ENCODE measurements around the gene NRXN3. TPM values are rescaled to one million over a fixed set of nuclear protein-coding genes. Genes with fewer than 3 reads are reported as not detected.

Gene NRXN3
- polyA plus RNA-seq, 1 donor: 0.58 TPM

DNA sequence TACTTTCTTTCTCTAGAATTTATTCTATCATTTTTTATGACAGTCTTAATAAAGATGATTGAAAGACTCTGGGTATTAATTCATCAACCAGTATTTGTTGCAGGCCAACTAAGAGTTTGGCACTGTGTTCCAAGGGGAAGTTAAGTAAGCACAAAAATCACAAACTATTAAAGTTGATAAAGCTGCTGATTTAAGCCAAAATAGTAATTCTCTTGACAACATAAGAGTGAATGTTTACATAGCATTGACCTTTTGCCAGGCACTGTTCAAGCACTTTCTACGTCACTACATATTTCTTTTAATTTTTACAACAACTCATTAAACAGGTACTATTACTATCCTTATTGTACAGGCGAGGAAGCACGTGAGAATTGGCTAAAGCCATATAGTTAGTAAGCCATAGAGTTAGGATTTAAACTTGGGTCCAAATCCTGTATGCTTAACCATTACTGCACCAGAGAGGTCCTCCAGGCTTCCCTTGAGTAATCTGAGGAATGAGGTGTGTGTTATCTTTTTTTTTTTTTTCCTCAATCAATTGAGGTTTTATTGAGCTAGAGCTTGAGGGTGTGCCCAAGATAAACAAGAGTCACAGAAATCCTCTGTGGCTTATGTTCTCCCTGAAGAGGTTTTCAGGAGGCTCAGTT is 1031.5 kb downstream of the NRXN3 start:
- no peak for DNase-seq (ENCODE audit: low read depth)

DNA sequence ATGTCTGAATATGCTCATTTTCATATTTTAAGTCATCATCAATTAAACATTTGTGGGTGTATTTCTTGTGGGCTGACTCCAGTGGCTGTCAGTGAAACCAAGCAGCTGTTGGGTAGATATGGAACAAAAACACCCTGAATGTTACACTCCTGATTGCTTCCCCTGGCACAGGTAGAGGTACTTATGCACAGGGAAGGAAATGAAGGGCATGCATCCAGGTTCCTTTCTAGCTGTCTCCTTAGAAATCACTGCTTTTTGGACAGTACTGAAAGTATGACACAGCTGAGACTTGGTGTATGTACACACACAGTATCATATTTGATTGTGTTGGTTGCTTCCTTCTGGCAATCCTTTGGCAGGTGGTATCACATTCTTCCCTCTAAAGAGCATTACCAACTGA is 1034.4 kb downstream of the NRXN3 start:
- no peak for DNase-seq (ENCODE audit: low read depth)

DNA sequence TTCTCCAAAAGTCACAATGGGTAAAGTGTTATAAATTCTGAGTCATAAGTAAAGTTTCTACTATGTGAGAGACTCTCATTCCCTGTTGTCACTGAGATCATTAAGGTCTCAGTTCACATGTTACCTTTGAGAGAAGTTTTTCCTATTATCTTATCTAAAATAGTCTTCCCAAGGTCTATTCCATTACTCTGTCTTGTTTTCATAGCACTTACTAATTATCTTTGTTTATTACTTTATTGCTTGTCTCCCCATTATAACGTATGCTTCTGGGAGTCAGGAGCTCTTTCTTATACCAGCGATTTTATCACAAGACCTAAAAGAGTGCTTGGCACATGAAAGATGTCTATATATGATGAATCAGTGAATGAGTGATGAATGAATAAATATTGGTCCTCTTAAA is 1039.2 kb downstream of the NRXN3 start:
- no peak for DNase-seq (ENCODE audit: low read depth)

DNA sequence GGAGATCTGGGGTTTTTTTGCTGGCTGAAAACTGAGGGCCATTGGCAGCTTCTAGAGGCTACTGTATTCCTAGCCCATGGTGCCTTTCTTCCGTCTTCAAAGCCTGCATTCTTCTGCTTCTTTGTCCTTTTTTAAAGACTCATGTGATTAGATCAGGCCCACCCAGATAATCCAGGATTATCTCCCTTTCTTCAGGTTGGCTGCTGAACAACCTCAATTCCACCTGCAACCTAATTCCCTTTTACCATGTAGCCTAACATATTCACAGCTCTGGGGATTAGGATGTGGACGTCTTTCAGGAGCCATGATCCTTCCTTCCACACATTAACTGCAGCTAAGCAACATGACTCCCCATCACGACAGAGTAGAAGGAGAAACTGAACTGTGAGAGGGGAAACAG is 1055.6 kb downstream of the NRXN3 start:
- DNase-seq (ENCODE audit: low read depth): no peak

DNA sequence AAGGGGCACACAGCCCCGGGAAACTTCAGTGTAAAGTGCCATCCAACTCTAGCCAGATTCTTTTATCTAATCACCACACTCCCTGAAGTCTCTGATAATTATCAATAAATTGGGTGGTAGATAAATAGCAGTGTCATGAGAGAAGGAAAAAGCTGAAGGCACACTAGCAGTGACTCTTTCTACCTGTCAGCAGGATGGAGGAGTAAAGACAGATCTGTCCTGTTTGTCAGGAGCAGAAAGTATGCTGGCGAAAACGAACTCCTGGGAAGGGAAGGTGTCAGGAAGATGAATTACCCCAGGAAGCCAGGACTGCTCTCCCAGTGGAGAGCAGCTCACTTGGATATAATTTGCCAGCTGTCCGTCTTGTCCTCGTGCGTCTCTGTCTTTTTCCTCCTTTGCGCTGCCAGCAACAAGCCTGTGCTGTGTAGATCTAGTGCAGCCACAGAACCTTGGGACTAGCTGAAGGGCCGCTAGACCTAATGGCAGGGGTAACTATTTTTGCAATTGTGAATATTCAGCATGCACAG is 1059.3 kb downstream of the NRXN3 start:
- DNase-seq (ENCODE audit: low read depth): no peak

DNA sequence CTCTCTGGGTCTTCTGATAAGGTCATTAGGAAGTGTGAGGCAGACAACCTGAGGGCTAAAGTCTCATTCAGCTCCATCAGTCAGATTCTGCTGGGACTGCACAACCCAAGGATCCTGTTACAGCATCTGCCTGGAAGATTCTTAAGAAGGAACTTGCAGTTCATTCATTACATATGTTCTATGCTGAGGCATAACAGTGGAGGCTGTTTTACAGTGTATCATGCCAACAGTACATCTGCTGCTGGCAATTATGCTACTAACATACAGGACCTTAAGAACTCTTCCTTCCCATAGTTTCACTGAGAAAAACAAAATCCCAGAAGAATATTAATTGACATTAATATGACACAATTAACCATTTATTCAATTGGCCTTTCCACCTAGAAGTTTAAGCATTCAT is 1072.5 kb downstream of the NRXN3 start:
- peak; percentile 11 for DNase-seq (ENCODE audit: low read depth)

DNA sequence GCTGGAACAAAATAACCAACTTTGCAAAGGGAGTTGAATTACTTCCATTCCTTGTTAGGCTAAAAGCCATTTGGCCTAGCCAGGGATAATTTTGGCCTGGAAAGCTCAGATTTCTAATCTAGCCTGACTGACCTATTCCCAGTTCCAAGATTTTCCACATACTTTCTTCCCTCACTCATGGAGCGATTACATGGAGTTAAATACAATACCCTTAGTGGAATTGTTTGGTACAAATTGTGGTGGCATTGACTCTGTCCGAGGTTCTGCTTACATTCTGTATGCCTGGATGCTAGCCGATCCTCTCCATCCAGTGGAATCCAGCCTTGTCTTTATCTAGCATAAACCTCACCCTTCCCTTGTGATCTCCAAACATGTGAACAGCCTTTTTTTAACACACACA is 1076.0 kb downstream of the NRXN3 start:
- peak; percentile 5 for DNase-seq (ENCODE audit: low read depth)

DNA sequence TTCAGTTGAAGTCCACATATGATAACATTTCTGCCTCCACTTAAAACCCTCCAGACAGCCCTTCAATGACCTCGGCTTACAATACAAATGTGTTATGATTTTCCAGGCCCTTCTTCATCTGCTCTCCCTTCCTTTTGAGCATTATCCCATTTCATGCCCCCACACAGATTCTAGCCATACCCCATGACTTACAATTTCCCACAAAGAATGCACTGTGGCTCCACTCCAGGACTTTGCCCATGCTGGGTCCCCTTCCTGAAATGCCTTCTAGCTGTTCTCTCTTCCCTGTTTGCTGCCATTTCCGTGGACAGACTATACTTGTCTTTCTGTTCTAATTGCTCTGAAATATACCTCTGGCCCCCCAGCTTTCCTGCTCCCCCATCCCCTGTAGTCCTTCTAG is 1078.0 kb downstream of the NRXN3 start:
- no peak for DNase-seq (ENCODE audit: low read depth)

DNA sequence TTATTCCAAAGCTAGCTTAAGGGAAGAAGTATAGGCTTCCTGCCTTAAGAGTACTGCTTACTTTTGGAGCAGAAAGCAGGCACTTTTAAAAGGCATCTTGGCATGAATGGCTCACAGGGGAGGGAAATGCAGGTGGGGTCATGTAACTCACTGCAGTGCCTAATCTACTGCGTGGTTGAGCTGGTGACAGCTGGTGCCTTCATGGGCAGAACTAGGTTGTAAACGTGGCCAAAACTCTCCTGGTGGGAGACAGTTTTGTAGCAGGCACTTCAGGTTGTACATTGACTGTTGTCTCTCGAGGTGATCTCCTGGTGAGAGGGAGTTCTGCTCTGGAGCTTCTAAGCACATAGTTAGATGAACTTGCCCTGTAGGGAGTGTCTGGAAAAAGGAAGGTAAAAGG is 1078.6 kb downstream of the NRXN3 start:
- DNase-seq (ENCODE audit: low read depth): no peak

DNA sequence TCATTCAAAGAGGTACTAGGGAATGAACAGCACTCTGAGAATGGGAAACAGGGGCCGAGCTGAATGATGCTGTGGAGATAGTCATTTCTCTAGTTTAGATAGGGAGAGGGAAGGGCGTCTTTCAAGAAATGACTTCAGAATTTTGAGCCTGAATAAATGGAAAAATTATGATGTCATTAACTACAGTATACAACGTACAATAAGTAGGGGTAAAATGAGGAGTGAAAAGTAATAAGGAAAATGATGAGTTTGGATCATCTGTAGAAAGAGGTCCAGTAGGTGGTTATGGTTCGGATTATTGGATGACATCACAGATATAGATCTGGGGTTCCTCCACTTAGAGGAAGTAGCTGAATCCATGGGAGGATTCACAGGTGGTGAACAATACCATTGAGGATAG is 1081.1 kb downstream of the NRXN3 start:
- no peak for DNase-seq (ENCODE audit: low read depth)

DNA sequence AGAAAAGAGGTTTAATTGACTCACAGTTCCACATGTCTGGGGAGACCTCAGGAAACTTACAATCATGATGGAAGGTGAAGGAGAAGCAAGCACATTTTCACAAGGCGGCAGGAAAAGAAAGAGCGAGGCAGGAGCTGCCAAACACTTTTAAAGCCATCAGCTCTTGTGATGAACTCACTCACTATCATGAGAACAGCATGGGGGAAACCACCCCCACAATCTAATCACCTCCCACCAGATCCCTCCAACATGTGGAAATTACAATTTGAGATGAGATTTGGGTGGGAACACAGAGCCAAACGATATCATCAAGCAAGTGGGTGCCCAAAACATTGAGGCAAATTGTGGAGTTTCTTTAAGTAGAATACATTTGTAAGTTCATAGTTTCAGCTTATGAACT is 1083.4 kb downstream of the NRXN3 start:
- DNase-seq (ENCODE audit: low read depth): no peak

DNA sequence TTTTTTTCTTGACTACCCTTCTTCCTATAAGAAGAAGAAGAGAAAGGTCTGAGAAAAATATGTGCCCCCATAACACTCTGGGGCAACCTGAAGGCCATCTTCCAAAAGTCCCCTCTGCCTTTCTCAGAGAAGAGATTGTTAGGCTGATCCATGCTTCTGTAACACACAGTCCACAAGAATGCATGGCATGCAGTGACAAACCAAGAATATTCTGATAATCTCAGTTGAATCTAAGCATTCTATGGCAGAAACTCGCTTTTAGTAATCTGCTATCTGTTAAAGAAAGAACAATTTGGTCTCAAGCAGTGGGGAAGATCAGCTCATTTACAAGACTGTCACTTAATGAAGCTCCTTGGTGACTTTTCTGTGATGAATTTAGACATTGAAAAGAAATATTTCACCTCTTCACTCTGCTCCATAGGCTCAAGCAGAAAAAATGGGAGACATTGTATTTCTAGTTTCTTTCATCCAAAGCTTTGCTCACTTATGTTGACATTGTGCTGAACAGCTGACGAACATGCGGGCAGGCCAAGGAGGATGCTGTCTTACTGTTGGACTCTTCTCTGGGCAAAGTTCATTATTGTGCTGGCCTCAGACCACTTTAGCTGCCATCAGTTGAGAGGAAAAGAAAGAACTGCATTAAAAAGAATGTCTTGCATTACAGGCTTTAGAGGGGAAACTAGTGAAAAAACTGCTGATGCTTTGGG is 1084.0 kb downstream of the NRXN3 start:
- DNase-seq (ENCODE audit: low read depth): no peak

DNA sequence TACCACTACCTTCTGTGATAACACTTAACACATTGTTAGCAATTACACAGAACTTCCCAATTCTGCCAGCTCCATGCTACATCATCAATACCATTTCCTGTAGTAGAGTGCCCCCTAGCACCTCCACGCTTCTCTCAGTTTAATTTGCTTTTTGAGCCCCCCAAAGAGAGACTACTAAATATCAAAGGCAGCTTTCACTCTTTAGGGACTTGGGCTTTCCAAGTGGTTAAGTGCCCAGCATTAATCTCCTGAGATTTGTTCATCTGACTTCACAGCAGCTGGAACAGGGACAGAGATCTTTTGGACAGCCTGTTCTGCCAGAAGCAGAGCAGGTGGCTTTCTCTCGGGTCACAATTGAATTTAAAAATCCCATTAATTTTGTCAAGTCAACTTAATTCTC is 1086.2 kb downstream of the NRXN3 start:
- no peak for DNase-seq (ENCODE audit: low read depth)

DNA sequence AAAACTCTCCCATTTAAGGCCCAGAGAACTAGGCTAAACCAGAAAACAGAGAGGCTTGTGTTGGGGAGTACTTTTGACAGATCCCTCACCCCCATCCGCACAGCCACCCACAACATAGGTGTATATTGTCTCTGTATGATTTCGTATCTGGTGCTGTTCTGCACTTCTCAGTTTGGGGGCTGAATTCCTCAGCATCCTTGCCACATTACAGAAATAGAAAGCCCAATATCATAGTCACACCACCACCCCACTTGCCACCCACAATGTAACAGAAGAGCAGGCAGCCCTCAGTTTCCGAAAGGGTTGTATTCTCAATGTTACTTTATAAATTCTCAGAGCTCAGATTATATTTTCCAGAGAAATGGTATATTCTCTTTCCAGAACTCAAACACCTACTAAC is 1090.2 kb downstream of the NRXN3 start:
- no peak for DNase-seq (ENCODE audit: low read depth)

DNA sequence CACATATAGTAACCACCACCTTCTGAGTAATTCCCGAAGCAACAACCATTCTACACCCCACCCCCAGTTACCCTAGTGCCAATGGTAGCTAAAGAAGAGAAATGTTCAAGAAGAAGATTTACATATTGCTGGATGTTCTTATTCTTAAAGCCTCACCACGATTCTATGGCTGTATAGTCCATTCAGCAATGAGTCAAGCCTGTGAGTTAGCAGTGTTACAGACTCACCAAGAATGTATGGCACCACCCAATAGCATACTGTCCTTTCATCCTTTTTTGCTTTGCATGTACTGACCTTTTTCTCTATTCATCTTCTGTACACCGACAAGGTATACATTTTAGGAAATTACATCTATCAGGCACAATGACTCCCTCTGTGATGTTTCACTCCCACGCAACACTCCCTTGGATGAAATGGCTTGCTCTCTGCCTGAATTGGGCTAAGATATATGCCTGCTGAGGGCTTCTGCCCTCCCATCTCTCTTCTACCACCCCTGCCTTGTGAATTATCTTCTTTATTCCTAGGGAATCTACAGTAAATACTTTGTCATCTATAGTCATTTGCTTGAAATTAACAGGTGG is 1095.3 kb downstream of the NRXN3 start:
- DNase-seq (ENCODE audit: low read depth): no peak

DNA sequence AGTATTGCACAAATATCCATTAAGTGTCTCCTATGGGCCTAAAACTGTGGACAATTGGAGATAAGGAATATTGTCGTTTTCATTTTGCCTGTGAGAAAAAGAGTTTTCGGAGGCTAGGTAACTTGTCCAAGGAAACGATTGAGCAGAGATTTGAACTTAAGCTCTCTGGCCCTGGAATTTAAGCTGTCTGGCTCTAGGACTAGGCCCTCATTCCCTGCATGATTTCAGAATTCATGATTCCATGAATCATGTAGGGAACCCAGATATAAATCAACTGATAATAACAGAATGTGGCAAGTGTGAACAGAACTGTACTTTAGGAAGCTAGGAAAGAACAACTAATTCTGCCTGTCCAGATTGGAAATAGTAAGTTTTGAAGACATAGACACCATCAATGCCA is 1100.2 kb downstream of the NRXN3 start:
- no peak for DNase-seq (ENCODE audit: low read depth)

DNA sequence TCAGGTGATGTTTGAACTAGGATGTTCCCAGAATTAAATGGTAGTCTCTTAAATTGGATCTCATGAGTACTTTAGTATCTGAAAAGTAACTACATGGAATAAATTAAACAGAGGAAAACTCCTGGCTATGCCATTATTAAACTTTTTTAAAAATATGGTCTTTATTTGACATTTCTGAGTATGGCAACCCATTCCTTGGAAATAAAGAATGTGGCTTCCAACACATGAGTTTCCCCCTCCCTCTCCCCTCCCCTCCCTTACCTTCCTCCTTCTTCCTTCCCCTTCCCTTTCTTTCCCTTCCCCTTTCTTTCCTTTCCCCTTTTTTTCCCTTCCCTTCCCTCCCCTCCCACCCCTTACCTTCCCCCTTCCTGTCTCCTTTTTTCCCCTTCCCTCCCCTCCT is 1100.9 kb downstream of the NRXN3 start:
- no peak for DNase-seq (ENCODE audit: low read depth)

DNA sequence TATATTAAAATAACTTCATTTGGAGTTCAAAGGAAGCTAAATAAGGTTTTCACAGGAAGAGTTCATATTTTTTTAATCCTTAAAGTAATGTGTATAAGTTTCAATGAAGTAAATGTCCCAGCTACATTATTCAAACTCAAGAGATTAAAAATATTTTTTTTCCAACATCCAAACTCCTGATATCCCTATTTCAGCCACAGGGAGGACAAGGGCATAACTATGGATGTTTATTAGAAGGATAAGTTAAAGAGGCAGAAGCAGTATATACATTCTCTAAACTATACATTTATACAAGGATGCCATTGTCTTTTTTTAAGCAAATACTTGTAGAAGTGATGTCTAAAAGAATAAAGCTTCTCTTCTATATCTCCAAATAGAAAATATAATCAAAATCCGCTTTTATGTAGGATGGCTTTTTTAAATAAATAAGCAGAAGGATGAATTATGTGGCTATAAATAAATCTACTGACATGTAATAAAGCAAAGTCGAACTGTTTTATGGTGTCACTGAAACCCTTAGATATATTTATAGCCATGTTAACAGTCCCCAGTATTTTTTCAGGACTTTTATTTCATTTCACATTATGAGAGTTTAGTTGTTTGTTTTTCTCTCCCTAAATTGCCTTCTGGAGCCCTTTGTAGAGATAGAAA is 1104.6 kb downstream of the NRXN3 start:
- DNase-seq (ENCODE audit: low read depth): no peak

DNA sequence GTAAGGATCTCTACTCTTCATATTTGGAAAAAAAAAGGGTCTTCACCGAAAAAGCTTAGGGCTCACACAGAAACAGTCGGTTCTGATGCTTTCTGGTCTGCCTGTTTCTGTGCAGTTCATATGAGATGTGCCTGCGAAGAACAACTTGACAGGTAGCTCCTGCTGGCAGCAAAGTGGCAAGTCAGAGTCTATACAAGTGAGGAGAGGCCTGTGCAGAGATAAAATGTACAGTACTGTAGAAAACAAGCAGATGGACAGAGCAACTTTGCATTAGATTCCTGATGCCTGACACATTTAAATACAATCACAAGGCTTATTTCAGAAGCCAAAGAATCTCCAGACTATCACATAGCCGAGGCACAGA is 1105.1 kb downstream of the NRXN3 start:
- DNase-seq (ENCODE audit: low read depth): no peak

DNA sequence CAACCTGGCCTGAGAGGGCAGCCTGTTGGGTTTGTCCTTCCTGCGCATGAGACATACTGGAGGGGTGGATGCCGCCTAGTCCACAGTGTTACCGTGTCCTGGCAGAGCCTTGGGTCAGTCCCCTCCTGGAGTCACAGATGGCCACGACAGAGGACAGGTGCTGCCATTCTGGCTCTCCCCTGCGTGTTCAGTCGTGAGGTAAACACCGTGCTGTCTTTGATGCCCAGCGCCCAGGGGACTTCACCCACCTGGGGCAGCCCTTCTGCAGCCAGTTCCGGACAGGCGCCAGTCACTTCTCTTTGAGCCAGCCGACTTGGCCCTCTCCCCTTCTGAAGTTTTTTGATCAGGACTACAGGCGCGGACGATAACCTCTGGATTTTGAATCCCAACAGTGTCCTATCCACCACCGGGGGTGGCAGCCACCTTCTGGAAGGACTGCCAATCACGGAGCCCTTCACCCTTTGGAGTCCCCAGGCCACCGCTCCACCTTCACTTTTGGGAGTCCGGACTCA is 1108.2 kb downstream of the NRXN3 start:
- no peak for DNase-seq (ENCODE audit: low read depth)

DNA sequence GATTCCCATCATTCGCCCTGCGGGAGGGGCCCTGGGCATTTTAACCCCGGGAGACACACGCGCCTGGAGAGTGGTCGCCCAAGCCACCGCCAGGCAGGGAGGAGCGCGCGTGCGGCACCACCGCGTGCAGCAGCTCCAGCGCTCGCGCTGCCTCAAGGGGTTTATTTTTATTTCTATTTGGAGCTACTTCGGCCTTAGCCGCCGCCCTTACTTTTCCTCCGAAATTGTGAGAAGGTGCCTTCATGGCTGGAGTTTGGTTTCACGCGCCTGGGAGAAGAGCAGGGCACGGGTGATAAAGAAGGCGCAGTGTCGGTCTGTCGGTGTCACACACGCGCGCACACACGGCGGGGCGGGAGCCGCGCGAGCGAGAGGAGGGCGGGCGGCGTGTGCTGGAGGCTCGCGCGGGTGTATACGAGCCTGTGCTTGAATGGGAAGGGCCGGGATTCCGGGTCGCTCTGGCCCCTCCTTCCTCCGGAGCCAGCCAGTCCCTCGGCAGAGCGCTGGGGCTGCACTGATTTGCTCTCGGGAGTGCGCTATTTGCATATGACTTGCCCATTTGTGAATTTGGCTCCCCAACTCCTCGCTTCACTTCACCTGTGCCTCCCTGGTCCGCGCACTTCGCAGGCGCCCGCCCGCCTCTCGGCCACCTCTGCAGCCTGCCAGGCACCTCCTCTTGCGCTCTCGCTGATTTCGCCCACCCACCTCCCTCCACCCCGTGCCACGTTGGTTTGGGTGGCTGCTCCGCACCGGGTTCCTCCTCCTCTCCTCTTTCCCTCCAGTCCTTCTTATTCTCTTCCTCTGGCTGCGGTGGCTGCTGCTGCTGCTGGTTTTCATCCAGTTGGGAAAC is 1108.8 kb downstream of the NRXN3 start:
- DNase-seq (ENCODE audit: low read depth): peak; percentile 8
